Cerebellar cortex (tissue), 1 donor: ENCODE measurements around the gene SLC2A4RG.

Experiments used
- DNase-seq: peaks from one replicate; pipeline ENCODE4 v3.0.0-alpha.2; 2015; ENCODE audit warnings: low spot score

The SLC2A4RG gene

DNA sequence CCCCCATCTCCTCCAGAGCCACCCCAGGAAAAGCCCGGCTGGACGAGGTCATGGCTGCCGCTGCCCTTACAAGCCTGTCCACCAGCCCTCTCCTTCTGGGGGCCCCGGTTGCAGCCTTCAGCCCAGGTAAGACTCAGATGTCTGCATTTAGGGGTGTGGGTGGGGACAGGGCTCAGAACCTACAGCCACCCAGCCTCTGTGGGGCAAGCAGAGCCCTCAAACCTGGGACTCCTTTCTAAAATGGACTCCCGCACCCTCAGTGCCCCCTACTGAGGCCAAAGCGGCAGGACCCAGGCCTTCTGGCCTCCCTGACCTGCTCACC, 1.7 kb downstream of the SLC2A4RG start:
- DNase-seq: no peak

DNA sequence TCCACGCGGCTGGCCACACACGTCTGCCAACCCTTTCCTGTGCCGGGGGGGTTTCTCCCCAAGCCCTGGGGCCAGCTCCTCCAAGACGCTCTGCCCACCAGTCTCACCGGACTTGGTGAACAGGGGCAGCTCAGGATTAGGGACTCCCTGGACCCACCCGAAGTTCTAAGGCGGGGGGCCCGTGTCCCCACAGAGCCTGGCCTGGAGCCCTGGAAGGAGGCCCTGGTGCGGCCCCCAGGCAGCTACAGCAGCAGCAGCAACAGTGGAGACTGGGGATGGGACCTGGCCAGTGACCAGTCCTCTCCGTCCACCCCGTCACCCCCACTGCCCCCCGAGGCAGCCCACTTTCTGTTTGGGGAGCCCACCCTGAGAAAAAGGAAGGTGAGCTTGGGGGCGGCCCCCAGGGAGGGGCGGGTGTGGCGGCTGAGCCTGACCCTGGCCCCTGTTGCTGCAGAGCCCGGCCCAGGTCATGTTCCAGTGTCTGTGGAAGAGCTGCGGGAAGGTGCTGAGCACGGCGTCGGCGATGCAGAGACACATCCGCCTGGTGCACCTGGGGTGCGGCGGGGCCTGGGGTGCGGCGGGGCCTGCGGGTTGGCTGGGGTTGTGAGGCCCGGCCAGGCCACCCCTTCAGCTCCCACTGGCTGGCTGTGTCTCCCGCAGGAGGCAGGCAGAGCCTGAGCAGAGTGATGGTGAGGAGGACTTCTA, 2.3 kb downstream of the SLC2A4RG start:
- no peak for DNase-seq

DNA sequence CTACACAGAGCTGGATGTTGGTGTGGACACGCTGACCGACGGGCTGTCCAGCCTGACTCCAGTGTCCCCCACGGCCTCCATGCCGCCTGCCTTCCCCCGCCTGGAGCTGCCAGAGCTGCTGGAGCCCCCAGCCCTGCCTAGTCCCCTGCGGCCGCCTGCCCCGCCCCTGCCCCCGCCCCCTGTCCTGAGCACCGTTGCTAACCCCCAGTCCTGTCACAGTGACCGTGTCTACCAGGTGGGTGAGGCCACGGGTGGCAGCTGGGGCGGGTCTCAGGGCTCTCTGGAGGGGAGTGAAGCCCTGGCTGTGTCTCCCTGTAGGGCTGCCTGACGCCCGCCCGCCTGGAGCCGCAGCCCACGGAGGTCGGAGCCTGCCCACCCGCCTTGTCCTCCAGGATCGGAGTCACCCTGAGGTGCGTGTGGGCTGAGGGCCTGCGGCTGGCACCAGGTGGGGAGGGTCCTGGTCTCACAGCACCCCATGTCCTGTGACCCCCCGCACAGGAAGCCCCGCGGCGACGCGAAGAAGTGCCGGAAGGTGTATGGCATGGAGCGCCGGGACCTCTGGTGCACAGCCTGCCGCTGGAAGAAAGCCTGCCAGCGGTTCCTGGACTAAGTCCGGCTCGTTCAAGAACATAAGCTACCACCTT, 2.9 kb downstream of the SLC2A4RG start:
- no peak for DNase-seq

GRCh38 chr20:63743210-63743970, 3.8 kb downstream of the SLC2A4RG start:
- no peak for DNase-seq

DNA sequence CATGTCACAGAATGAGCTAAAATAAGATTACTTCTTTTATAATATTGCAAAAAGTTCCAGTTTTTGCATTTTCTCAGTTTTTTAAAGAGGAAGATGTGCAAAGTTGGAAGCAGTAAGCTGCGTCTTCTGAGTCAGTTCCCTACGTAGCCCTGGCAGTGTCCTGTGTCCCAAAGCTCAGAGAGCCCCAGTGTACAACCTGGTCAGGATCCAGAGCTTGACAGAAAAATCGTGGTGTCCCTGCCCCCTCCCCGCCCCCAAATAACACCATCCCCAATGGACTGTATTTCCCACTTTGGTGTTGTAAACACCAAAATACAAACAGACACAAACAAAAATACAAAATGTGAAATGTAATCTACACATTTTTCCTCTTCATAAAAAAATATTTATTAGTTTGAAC, 4.6 kb downstream of the SLC2A4RG start:
- no peak for DNase-seq

DNA sequence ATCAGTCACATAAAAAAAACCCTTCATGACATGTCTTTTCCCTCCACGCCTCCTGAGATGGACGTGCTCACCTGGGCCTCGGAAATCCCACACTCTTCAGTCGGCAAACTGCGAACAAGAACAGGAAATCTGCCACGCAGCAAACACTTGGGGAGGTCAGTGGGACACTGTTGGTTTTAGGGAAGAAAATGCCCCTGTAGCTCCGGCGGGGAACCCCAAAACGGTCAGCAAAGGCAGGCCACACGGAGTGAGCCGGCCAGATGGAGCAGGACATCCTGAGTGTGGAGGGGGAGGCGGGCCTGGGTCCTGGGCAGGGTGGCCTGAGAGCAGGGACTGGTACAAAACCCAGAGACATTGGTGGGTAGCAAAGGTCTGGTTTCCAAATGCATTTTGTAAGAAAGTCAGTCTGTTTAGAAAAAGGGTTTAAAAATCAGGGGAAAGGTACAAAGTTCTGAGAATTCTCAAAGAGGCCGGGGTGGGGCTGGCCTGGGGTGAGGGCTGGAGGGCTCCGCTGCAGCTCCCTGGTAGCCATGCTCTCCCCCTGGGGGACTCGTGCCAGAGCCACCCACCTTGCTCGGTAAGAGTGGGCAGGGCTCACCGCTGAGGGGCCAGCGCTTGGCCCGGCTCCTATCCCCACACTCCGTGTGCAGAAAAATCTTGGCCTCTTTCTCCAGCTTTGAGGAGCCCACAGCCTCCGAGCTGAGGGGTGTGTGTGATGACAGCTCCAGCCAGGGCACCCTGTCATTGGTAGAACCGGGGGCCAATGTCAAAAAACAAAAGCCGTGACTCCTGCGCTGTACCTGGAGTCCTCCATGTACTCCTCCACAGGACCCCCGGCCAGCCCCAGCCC, 5.2 kb downstream of the SLC2A4RG start:
- DNase-seq: no peak

- DNase-seq: no peak
Measured at GRCh38 chr20:63745424-63745805, 5.8 kb downstream of the SLC2A4RG start.

GRCh38 chr20:63745961-63746731, 6.6 kb downstream of the SLC2A4RG start:
- no peak for DNase-seq

DNA sequence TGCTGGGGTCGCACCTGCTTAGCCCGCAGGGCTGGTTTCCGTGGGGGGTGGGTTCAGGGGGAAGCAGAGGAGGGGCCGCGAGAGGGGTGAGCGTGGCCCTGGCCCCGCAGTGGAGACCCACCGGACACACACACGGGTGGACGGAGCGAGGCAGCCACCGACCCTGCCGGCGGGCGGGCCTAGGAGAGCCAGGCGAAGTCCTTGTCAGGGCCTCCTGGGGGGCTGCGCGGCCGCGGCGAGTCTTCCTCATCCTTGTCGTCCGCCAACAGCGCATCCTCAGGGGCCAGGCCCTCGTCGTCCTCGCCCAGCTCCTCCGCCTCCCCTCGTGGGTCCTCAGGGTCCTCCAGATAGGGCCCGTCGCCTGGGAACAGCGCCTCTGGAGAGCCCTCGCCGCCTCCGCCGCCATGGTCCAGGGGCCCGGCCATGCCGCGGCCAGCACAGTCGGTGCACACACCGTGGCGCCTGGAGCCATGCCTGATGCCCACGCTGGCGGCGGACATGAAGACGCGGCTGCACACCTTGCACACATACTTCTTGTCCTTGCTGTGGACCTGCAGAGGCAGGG, 7.3 kb downstream of the SLC2A4RG start:
- DNase-seq: no peak

- no peak for DNase-seq
Measured at GRCh38 chr20:63747622-63748069, 8.1 kb downstream of the SLC2A4RG start.

GRCh38 chr20:63748070-63748933, 8.7 kb downstream of the SLC2A4RG start:
- DNase-seq: no peak

GRCh38 chr20:63748934-63749270, 9.3 kb downstream of the SLC2A4RG start:
- no peak for DNase-seq

GRCh38 chr20:63749597-63750508, 10.3 kb downstream of the SLC2A4RG start:
- no peak for DNase-seq

GRCh38 chr20:63750807-63751470, 11.4 kb downstream of the SLC2A4RG start:
- DNase-seq: no peak

- DNase-seq: no peak
Measured at GRCh38 chr20:63751471-63752271, 12.1 kb downstream of the SLC2A4RG start.

DNA sequence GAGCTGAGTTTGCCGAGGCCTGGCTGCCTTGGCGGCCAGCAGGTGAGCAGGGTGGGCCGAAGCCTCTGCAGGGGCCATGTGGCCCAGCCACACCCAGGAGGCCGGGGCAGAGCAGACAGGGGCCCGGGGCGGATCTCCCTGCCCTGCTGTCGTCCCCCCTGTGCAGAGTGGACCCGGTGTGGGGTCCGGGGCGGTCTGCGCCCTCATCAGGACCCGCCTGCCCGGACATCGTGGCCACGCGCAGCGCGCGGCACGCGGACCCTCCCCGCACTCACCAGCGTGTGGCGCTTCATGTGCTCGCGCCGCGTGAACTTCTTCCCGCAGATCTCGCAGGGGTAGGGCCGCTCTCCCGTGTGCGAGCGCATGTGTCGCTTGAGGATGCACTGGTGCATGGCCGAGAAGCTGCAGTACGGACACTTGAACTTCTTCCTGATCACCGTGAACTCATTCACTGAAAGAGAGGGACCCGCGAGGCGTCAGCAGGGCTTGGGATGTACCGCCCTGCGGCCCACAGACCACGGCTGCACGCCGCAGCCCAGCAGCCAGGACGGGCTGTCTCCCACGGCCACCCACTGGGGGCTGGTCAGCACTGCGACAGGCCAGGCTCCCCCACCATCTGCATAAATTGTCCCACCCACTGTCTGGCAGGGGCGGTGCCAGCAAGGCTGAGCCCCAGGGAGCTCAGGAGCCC, 13.0 kb downstream of the SLC2A4RG start:
- no peak for DNase-seq

GRCh38 chr20:63753381-63753780, 13.8 kb downstream of the SLC2A4RG start:
- DNase-seq: no peak
